ENCODE results near the gene KRT81. TPM values are rescaled to one million over a fixed set of nuclear protein-coding genes. Genes with fewer than 3 reads are reported as not detected.

The KRT81 gene
- total RNA-seq, 1 experiment from 2014 or later = 0.70 TPM

GRCh38 chr12:52267699-52268098, 23.6 kb downstream of the KRT81 start:
- Mint-ChIP-seq H3K36me3 (0 out of 2 replicates have a peak, but pooled peaks cover 2% of the 10 kb centered on the region), H3K4me1 (no peaks in the 10 kb centered on the region), H3K4me3 (no peak overlapping the region), H3K9me3 (peaks cover 4% of the 10 kb centered on the region), H3K27me3 (ENCODE audit: low read depth) (no peaks in the 10 kb centered on the region; the same call in 1 of the 2 replicates), H3K27ac (no peak overlapping the region)
- TF ChIP-seq ZNF423 (CRISPR knock-in tag; IDR thresholded peaks at IDR 0.05) = no peak
- no peak for TF ChIP-seq ESRRA (CRISPR knock-in tag; IDR thresholded peaks at IDR 0.05; ENCODE audit: borderline replicate concordance)
- no peak for TF ChIP-seq NR1H2 (CRISPR knock-in tag; IDR thresholded peaks at IDR 0.05)
- no peak for TF ChIP-seq FOXJ3 (CRISPR knock-in tag; IDR thresholded peaks at IDR 0.05; ENCODE audit: borderline replicate concordance)
- TF ChIP-seq ZNF219 (CRISPR knock-in tag; IDR thresholded peaks at IDR 0.05; ENCODE audit: borderline replicate concordance) = no peak
- DNase-seq (ENCODE audit: low spot score) = no peak
- CTCF ChIA-PET = interaction anchor here (0.8 to 9.3 kb wide), 4 partner anchors 11 to 60 kb away, joined by 3 to 122 read pairs (median 6); no protein-coding TSS in a partner anchor
- ATAC-seq = no peak
- POLR2A ChIA-PET = no interaction called here

- H3K9me3 Mint-ChIP-seq = peaks cover 8% of the 10 kb centered on the region
- POLR2A ChIA-PET = no interaction called here
- CTCF ChIA-PET = interaction anchor here (2.0 to 9.3 kb wide), 2 partner anchors 11 to 46 kb away, joined by 6 to 122 read pairs; no protein-coding TSS in a partner anchor
- H3K36me3 Mint-ChIP-seq = 0 out of 2 replicates have a peak, but pooled peaks cover 3% of the 10 kb centered on the region
- H3K27ac Mint-ChIP-seq = no peak overlapping the region
- no peak overlapping the region for H3K4me3 Mint-ChIP-seq
- no peak for DNase-seq (ENCODE audit: low spot score)
- H3K27me3 Mint-ChIP-seq (ENCODE audit: low read depth) = no peaks in the 10 kb centered on the region; the same call in 1 of the 2 replicates
- no peak for ATAC-seq
- H3K4me1 Mint-ChIP-seq = no peaks in the 10 kb centered on the region
- TF ChIP-seq NR3C1 (CRISPR knock-in tag; conservative IDR thresholded peaks at IDR 0.05; ENCODE audit: low read depth) (no peak), ZNF425 (CRISPR knock-in tag; conservative IDR thresholded peaks at IDR 0.05) (no peak), HMGA2 (CRISPR knock-in tag; IDR thresholded peaks at IDR 0.05) (no peak), ATF3 (CRISPR knock-in tag; conservative IDR thresholded peaks at IDR 0.05) (no peak), PRDM15 (CRISPR knock-in tag; IDR thresholded peaks at IDR 0.05) (no peak), ARID4B (CRISPR knock-in tag; IDR thresholded peaks at IDR 0.05; ENCODE audit: borderline replicate concordance) (no peak), AR (CRISPR knock-in tag; IDR thresholded peaks at IDR 0.05) (no peak), ZBTB21 (CRISPR knock-in tag; IDR thresholded peaks at IDR 0.05; ENCODE audit: borderline replicate concordance) (no peak), MLX (CRISPR knock-in tag; IDR thresholded peaks at IDR 0.05) (no peak), E2F5 (CRISPR knock-in tag; IDR thresholded peaks at IDR 0.05) (no peak), NFYB (CRISPR knock-in tag; conservative IDR thresholded peaks at IDR 0.05; ENCODE audit: low read depth) (no peak), USF1 (CRISPR knock-in tag; IDR thresholded peaks at IDR 0.05) (no peak), ZNF416 (CRISPR knock-in tag; IDR thresholded peaks at IDR 0.05) (no peak), SOX15 (CRISPR knock-in tag; IDR thresholded peaks at IDR 0.05) (no peak)
These were observed 24.1 kb downstream of the KRT81 start for GRCh38 chr12:52267266-52267665.

All from WTC11 (cell line).